BLaER1 treated with 17β-estradiol and CSF1 and Interleukin-3, amounts not matched to agents 10 nM and 100 nM (cell line): Measurements from ENCODE around the gene TANC1.

Experiments
- H3K27ac ChIP-seq, 11 experiments: shearing (Covaris generic); formaldehyde crosslinking; 2 replicates each; pipeline ENCODE4 v1.8.1; 2022
- H3K27me3 ChIP-seq, 11 experiments: shearing (Covaris generic); formaldehyde crosslinking; 2 replicates each; pipeline ENCODE4 v1.8.1; 2022
- H3K36me3 ChIP-seq, 11 experiments: shearing (Covaris generic); formaldehyde crosslinking; 2 replicates each; pipeline ENCODE4 v1.8.1; 2022
- H3K4me1 ChIP-seq, 10 experiments: shearing (Covaris generic); formaldehyde crosslinking; 2 replicates each; pipeline ENCODE4 v1.8.1; 2022
- H3K4me2 ChIP-seq, 11 experiments: shearing (Covaris generic); formaldehyde crosslinking; 2 replicates each; pipeline ENCODE4 v1.8.1; 2022
- H3K4me3 ChIP-seq, 10 experiments: shearing (Covaris generic); formaldehyde crosslinking; 2 replicates each; pipeline ENCODE4 v1.8.1; 2022
- H3K9ac ChIP-seq, 11 experiments: shearing (Covaris generic); formaldehyde crosslinking; 2 replicates each; pipeline ENCODE4 v1.8.1; 2022
- H3K9me3 ChIP-seq, 11 experiments: shearing (Covaris generic); formaldehyde crosslinking; replicated peaks in 1 of 11; 2 replicates each; pipeline ENCODE4 v1.8.1; 2022
- H4K20me1 ChIP-seq, 11 experiments: shearing (Covaris generic); formaldehyde crosslinking; 2 replicates each; pipeline ENCODE4 v1.8.1; 2022
- Cebpa-rat ChIP-seq, 11 experiments: shearing (Covaris generic); IDR thresholded peaks; 2 replicates each; pipeline ENCODE4 v1.8.1; 2022

The TANC1 gene

DNA sequence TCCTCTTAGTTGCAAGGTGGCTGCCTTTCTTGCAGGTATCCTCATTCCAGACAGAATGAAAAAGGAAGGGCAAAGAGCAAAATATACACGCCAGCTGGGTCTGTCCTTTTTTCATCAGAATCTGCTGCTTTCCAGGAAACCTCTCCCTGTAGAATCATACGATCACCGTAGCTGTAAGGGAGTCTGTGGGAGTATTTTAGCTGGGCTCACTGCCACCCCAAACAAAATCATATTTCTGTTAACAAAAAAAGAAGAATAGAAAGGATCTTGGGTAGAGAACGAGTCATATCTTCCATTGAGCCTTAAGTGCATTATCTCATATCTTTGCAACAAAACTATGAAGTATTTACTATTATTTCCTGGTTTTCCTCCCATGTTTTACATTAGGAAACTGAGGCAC is 15.0 kb upstream of the TANC1 start:
- no peak overlapping the region for H3K9ac ChIP-seq
- no peak for TF ChIP-seq Cebpa-rat (IDR thresholded peaks at IDR 0.05)
- H3K4me3 ChIP-seq, result no peak overlapping the region
- peaks cover 0 to 8% (median 0%) of the 10 kb centered on the region in 11 experiments; a peak in 3 of 22 replicates for H4K20me1 ChIP-seq
- 0 out of 22 replicates have a peak, but pooled peaks cover 0 to 5% (median 0%) of the 10 kb centered on the region in 11 experiments for H3K9me3 ChIP-seq
- H3K27me3 ChIP-seq, result peaks cover 0 to 25% (median 3%) of the 10 kb centered on the region in 11 experiments; a peak in 6 of 22 replicates
- H3K4me2 ChIP-seq, result peak overlapping the region; percentile 53 to 78 (median 70)
- H3K4me1 ChIP-seq, result peaks cover 12 to 22% (median 20%) of the 10 kb centered on the region in 10 experiments
- no peaks in the 10 kb centered on the region for H3K36me3 ChIP-seq
- H3K27ac ChIP-seq, result no peak overlapping the region

DNA sequence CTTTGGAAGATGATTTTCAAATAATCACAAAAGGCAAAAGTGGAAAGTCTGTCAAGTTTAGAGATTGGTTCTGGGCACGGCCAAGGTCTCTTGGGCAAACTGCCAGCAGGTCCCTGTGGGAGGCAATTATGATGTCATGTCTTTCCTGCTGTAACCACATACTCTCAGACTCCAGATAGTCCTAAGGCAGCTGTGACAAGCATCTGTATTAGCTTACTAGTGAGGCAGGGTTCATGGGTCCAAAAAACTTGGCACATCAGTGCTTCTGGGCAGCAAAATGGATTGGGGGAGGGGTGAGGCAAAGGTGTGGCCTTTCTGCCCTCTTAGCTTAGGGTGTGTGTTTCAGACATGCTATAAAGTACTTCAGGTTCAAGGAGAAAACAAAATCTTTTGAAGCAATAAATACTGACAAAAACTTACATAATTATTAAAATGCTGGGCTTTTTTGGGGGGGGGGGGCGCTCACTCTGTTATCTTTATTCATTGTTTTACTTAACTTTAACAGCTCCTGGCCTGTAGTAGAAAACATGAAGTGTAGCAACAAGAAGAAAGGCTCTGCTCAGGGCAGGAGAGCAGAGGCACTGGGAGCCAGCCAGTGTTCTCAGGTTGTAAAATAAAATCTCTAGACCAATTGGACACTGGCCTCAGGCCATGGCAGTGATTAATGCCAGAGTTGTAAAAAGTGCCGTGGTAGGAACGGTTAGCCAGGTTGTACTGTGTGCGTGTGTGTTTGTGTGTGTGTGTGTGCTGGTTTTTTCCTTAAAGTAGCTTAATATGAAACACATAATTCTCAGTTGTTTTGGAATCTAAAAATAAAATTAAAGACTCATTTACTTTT is 14.3 kb upstream of the TANC1 start:
- no peaks in the 10 kb centered on the region for H3K36me3 ChIP-seq
- peak overlapping the region in 1 of 11 experiments; percentile 11; a peak in 2 of 22 replicates for H3K27ac ChIP-seq
- H3K9ac ChIP-seq, result no peak overlapping the region
- H3K27me3 ChIP-seq, result peaks cover 0 to 25% (median 3%) of the 10 kb centered on the region in 11 experiments; a peak in 6 of 22 replicates
- peaks cover 12 to 22% (median 20%) of the 10 kb centered on the region in 10 experiments for H3K4me1 ChIP-seq
- peak overlapping the region; percentile 53 to 78 (median 70) for H3K4me2 ChIP-seq
- H3K4me3 ChIP-seq, result no peak overlapping the region
- peaks cover 0 to 8% (median 0%) of the 10 kb centered on the region in 11 experiments; a peak in 3 of 22 replicates for H4K20me1 ChIP-seq
- 0 out of 22 replicates have a peak, but pooled peaks of 1 of the 11 experiments have one; percentile 17 for TF ChIP-seq Cebpa-rat (IDR thresholded peaks at IDR 0.05)
- 0 out of 22 replicates have a peak, but pooled peaks cover 0 to 5% (median 0%) of the 10 kb centered on the region in 11 experiments for H3K9me3 ChIP-seq

DNA sequence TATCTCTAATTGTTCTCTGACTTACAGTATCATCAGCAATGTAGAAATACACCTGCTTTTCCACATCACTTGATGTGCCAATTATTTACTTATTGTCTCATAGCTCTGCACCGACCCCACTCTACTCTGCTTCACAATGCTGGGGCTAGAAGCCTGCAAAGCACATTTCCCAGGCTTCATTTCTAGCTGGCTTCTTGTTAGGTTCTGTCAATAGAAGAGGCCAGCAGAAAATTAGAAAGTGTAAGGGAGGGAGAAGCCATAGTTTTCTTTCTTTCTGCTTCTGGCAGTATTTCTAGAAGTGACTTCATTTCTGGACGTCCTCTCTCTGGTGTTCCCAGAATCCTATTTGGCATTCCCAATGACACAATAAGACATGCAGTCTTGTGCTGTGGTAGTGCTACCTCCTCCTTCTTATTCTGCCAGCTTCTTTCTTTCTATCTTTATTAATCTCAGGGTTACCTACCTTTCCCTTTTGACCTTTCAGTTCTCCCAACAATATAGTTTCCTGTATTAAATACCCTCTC is 12.5 kb upstream of the TANC1 start:
- Histone ChIP-seq H3K9ac (no peak overlapping the region), H3K4me1 (peaks cover 12 to 22% (median 20%) of the 10 kb centered on the region in 10 experiments), H3K4me3 (no peak overlapping the region), H4K20me1 (peaks cover 0 to 8% (median 0%) of the 10 kb centered on the region in 11 experiments; a peak in 3 of 22 replicates), H3K27me3 (peaks cover 0 to 25% (median 3%) of the 10 kb centered on the region in 11 experiments; a peak in 6 of 22 replicates), H3K4me2 (no peak overlapping the region), H3K27ac (no peak overlapping the region), H3K9me3 (0 out of 22 replicates have a peak, but pooled peaks cover 0 to 5% (median 0%) of the 10 kb centered on the region in 11 experiments), H3K36me3 (no peaks in the 10 kb centered on the region)
- no peak for TF ChIP-seq Cebpa-rat (IDR thresholded peaks at IDR 0.05)

DNA sequence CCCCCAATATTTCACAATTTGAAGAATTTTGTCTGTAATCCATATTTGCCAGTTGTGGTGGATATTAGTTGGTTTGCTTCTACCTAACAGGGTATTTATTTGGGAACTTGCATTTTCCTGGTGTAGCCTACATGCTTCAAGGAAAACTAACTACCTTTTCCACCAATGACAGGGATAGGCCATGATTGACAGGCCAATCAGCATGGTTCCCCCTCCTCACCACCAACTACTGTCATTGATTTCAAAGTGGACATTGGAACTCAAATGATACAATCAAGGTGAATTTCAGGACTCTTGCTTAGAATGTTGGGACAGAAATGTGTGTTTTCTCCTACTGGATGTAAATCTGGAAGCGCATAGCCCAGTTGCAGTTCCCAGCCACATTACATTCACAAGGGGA is 10.1 kb upstream of the TANC1 start:
- no peak for TF ChIP-seq Cebpa-rat (IDR thresholded peaks at IDR 0.05)
- no peak overlapping the region for H3K27ac ChIP-seq
- H3K36me3 ChIP-seq, result no peaks in the 10 kb centered on the region
- peaks cover 0 to 20% (median 4%) of the 10 kb centered on the region in 11 experiments; a peak in 7 of 22 replicates for H3K27me3 ChIP-seq
- H3K9ac ChIP-seq, result no peak overlapping the region
- H3K4me3 ChIP-seq, result no peak overlapping the region
- H3K4me1 ChIP-seq, result peaks cover 11 to 16% (median 15%) of the 10 kb centered on the region in 10 experiments
- H3K9me3 ChIP-seq, result no peaks in the 10 kb centered on the region
- no peak overlapping the region for H3K4me2 ChIP-seq
- H4K20me1 ChIP-seq, result peaks cover 0 to 4% (median 0%) of the 10 kb centered on the region in 11 experiments; a peak in 3 of 22 replicates

- H3K27ac ChIP-seq, result no peak overlapping the region
Observed at GRCh38 chr2:158960193-158960592, 8.2 kb upstream of the TANC1 start.

DNA sequence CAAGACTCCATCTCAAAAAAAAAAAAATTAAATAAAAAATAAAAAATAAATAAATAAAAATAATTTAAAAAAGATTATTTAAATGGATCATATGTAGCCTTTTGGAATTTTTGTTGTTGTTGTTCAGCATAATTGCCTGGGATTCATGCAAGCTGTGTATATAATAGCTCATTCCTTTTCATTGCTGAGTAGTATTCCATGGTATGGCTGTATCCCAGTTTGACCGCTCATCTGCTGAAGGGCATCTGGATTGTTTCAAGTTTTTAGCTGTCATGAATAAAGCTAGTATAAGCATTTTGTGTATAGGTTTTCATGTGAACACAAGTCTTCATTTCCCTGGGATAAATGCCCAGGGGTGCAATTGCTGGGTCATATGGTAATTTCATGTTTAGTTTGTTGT is 6.4 kb upstream of the TANC1 start:
- H3K36me3 ChIP-seq, result no peaks in the 10 kb centered on the region
- no peak for TF ChIP-seq Cebpa-rat (IDR thresholded peaks at IDR 0.05)
- no peaks in the 10 kb centered on the region for H3K4me1 ChIP-seq
- H3K4me2 ChIP-seq, result no peak overlapping the region
- H3K27ac ChIP-seq, result no peak overlapping the region
- H3K4me3 ChIP-seq, result no peak overlapping the region
- H4K20me1 ChIP-seq, result no peaks in the 10 kb centered on the region
- no peaks in the 10 kb centered on the region for H3K9me3 ChIP-seq
- H3K9ac ChIP-seq, result no peak overlapping the region
- peaks cover 16 to 35% (median 29%) of the 10 kb centered on the region in 11 experiments for H3K27me3 ChIP-seq

More at GRCh38 chr2:158960193-158960592, 8.2 kb upstream of the TANC1 start:
- no peak overlapping the region for H3K9ac ChIP-seq
- no peak overlapping the region for H3K4me2 ChIP-seq
- H3K9me3 ChIP-seq, result no peaks in the 10 kb centered on the region
- no peaks in the 10 kb centered on the region for H3K4me1 ChIP-seq
- no peaks in the 10 kb centered on the region for H4K20me1 ChIP-seq
- no peak for TF ChIP-seq Cebpa-rat (IDR thresholded peaks at IDR 0.05)
- H3K4me3 ChIP-seq, result no peak overlapping the region
- H3K27me3 ChIP-seq, result peaks cover 0 to 30% (median 11%) of the 10 kb centered on the region in 11 experiments; a peak in 15 of 22 replicates
- no peaks in the 10 kb centered on the region for H3K36me3 ChIP-seq

- Histone ChIP-seq H3K4me1 (peaks cover 0 to 5% (median 1%) of the 10 kb centered on the region in 10 experiments; a peak in 5 of 20 replicates), H3K36me3 (no peaks in the 10 kb centered on the region), H3K27ac (no peak overlapping the region), H4K20me1 (peaks cover 0 to 9% (median 0%) of the 10 kb centered on the region in 11 experiments; a peak in 4 of 22 replicates), H3K9ac (no peak overlapping the region), H3K4me2 (no peak overlapping the region), H3K4me3 (no peak overlapping the region), H3K27me3 (peaks cover 26 to 45% (median 38%) of the 10 kb centered on the region in 11 experiments), H3K9me3 (no peaks in the 10 kb centered on the region)
- TF ChIP-seq Cebpa-rat (IDR thresholded peaks at IDR 0.05), result no peak
Observed at GRCh38 chr2:158963071-158963470, 5.4 kb upstream of the TANC1 start.

DNA sequence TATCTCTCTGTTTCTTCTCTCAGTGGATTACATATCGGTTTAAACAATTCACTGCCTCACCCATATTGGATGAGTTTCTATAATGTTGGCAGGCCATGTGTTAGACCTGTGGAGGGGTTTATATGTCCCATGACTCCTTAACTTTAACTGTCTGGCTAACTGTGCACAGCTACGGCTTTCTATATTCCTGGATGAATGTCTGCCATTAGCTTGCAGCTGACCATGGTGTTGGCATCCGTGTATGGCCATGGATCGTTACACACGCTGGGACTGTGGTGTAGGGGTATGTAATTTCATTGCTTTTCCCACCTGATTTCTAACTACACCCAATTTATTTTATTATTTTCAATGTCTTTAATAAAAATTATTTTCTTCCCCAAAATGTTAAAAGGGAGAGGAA is 3.3 kb upstream of the TANC1 start:
- H3K4me1 ChIP-seq, result peaks cover 8 to 22% (median 17%) of the 10 kb centered on the region in 10 experiments; a peak in 19 of 20 replicates
- peaks cover 45 to 66% (median 59%) of the 10 kb centered on the region in 11 experiments for H3K27me3 ChIP-seq
- no peak overlapping the region for H3K27ac ChIP-seq
- H3K9me3 ChIP-seq, result no peaks in the 10 kb centered on the region
- H3K4me3 ChIP-seq, result no peak overlapping the region
- TF ChIP-seq Cebpa-rat (IDR thresholded peaks at IDR 0.05), result no peak
- peaks cover 0 to 22% (median 5%) of the 10 kb centered on the region in 11 experiments; a peak in 7 of 22 replicates for H4K20me1 ChIP-seq
- no peak overlapping the region for H3K4me2 ChIP-seq
- no peaks in the 10 kb centered on the region for H3K36me3 ChIP-seq
- H3K9ac ChIP-seq, result no peak overlapping the region

- no peak overlapping the region for H3K9ac ChIP-seq
Observed at GRCh38 chr2:158965641-158966040, 2.8 kb upstream of the TANC1 start.

More at GRCh38 chr2:158965641-158966040, 2.8 kb upstream of the TANC1 start:
- peaks cover 51 to 71% (median 64%) of the 10 kb centered on the region in 11 experiments for H3K27me3 ChIP-seq
- peaks cover 0 to 22% (median 5%) of the 10 kb centered on the region in 11 experiments; a peak in 7 of 22 replicates for H4K20me1 ChIP-seq
- H3K4me2 ChIP-seq, result no peak overlapping the region
- H3K9me3 ChIP-seq, result no peaks in the 10 kb centered on the region
- no peaks in the 10 kb centered on the region for H3K36me3 ChIP-seq
- H3K27ac ChIP-seq, result no peak overlapping the region
- H3K4me1 ChIP-seq, result peaks cover 8 to 27% (median 18%) of the 10 kb centered on the region in 10 experiments; a peak in 19 of 20 replicates
- no peak overlapping the region for H3K4me3 ChIP-seq
- no peak for TF ChIP-seq Cebpa-rat (IDR thresholded peaks at IDR 0.05)
